Type B pancreatic cell (in vitro differentiated cells): ENCODE results near the gene LTF. TPM values are rescaled to one million over a fixed set of nuclear protein-coding genes. Genes with fewer than 3 reads are reported as not detected.

Experiments
- DNase-seq: peaks from one replicate; pipeline ENCODE4 v3.0.0; 2021; ENCODE audit warnings: mixed read lengths; ENCODE audit not compliant: unreplicated experiment; ENCODE audit errors: extremely low spot score
- H3K27ac Mint-ChIP-seq: 2 replicates; pipeline ENCODE4 v1.8.0; 2021; ENCODE audit warnings: mild to moderate bottlenecking, mixed read lengths
- H3K27me3 Mint-ChIP-seq: 2 replicates; pipeline ENCODE4 v1.8.0; 2021; ENCODE audit warnings: mixed read lengths
- H3K36me3 Mint-ChIP-seq: 2 replicates; pipeline ENCODE4 v1.8.0; 2021; ENCODE audit warnings: mixed read lengths
- H3K4me1 Mint-ChIP-seq: one replicate; pipeline ENCODE4 v1.8.0; 2021; ENCODE audit warnings: mixed read lengths; ENCODE audit not compliant: unreplicated experiment
- H3K4me3 Mint-ChIP-seq: 2 replicates; pipeline ENCODE4 v1.8.0; 2021; ENCODE audit warnings: mild to moderate bottlenecking, mixed read lengths
- H3K9me3 Mint-ChIP-seq: 2 replicates; pipeline ENCODE4 v1.8.0; 2021; ENCODE audit warnings: mixed read lengths
- total RNA-seq: library from RNA; stranded (reverse); gene quantifications from 2 replicates; pipeline ENCODE4 v1.2.1, GENCODE V29; 2021; ENCODE audit warnings: low replicate concordance
- TF ChIP-seq, protein P1 (sequence below): fragments of 200-600 bp; sonication (generic); conservative IDR thresholded peaks from 2 replicates; pipeline ENCODE4 v1.5.0; 2021; ENCODE audit warnings: antibody characterized with exemption, mild to moderate bottlenecking

The LTF gene
- total RNA-seq, 1 donor from 2014 or later: not detected

DNA sequence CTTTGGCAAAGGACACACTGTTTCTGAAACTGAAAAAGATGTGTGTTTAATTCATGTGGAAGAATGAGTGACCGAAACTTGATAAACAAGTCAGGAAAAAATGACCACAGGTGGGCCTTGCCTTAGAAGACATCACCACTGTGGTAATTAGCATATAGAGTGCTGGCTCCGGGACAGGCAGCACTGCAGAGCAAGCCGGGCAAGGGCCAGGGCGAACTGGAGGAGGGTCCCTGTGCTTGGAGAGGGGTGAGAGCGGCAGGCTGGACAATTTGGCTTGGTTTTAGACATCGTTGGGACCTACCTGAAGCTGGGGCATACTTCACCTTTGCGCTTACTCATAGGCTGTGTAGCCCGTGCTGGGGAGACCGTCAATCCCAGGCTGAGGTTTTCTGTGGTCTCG is 41.2 kb upstream of the LTF start:
- no peaks in the 10 kb centered on the region for H3K36me3 Mint-ChIP-seq
- H3K9me3 Mint-ChIP-seq: no peaks in the 10 kb centered on the region
- H3K4me1 Mint-ChIP-seq: peaks cover 20% of the 10 kb centered on the region
- DNase-seq: no peak
- peaks cover 4% of the 10 kb centered on the region for H3K27me3 Mint-ChIP-seq
- no peak overlapping the region for H3K4me3 Mint-ChIP-seq
- no peak overlapping the region for H3K27ac Mint-ChIP-seq
- TF ChIP-seq, protein P1, sequence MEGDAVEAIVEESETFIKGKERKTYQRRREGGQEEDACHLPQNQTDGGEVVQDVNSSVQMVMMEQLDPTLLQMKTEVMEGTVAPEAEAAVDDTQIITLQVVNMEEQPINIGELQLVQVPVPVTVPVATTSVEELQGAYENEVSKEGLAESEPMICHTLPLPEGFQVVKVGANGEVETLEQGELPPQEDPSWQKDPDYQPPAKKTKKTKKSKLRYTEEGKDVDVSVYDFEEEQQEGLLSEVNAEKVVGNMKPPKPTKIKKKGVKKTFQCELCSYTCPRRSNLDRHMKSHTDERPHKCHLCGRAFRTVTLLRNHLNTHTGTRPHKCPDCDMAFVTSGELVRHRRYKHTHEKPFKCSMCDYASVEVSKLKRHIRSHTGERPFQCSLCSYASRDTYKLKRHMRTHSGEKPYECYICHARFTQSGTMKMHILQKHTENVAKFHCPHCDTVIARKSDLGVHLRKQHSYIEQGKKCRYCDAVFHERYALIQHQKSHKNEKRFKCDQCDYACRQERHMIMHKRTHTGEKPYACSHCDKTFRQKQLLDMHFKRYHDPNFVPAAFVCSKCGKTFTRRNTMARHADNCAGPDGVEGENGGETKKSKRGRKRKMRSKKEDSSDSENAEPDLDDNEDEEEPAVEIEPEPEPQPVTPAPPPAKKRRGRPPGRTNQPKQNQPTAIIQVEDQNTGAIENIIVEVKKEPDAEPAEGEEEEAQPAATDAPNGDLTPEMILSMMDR: no peak

DNA sequence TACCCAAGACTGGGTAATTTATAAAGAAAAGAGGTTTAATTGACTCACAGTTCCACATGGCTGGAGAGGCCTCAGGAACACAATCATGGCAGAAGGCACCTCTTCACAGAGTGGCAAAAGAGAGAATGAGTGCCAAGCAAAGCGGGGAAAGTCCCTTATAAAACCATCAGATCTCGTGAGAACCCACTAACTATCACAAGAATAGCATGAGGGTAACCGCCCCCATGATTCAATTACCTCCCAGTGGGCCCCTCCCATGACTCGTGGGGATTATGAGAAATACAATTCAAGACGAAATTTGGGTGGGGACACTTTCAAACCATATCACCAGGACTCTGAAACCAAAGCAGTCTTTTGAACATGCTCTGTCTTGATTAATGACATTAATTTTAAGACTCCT is 40.1 kb upstream of the LTF start:
- no peaks in the 10 kb centered on the region for H3K36me3 Mint-ChIP-seq
- TF ChIP-seq, protein P1: no peak
- no peak for DNase-seq
- peaks cover 20% of the 10 kb centered on the region for H3K4me1 Mint-ChIP-seq
- H3K27me3 Mint-ChIP-seq: peaks cover 4% of the 10 kb centered on the region
- H3K27ac Mint-ChIP-seq: no peak overlapping the region
- no peak overlapping the region for H3K4me3 Mint-ChIP-seq
- H3K9me3 Mint-ChIP-seq: no peaks in the 10 kb centered on the region

DNA sequence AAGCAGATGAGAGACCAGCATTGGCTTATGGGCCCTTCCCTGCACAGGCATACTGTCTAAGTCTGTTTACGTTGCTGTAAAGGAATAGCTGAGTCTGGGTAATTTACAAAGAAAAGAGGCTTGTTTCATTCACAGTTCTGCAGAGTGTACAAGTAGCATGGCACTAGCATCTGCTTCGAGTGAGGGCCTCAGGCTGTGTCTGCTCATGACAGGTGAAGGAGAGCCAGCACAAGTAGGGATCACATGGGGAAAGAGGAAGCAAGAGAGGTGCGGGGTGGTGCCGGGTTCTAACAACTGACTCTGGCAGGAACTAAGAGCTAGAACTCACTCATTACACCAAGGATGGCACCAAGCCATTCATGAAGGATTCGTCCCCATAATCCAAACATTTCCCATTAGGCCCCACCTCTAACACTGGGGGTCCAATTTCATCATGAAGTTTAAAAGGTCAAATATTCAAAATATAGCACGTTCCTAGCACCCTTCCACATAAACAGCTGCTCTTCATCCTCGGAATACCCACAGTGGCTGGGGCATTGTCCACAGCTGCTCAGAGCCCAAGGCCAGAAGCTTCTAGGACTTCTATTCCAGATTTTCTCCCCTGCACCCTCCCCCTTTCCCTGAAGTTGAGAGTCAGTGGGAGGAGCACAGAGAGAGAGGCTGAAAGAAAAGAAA is 38.6 kb upstream of the LTF start:
- no peaks in the 10 kb centered on the region for H3K9me3 Mint-ChIP-seq
- no peaks in the 10 kb centered on the region for H3K36me3 Mint-ChIP-seq
- H3K4me1 Mint-ChIP-seq: peaks cover 20% of the 10 kb centered on the region
- H3K27ac Mint-ChIP-seq: no peak overlapping the region
- peaks cover 4% of the 10 kb centered on the region for H3K27me3 Mint-ChIP-seq
- DNase-seq: peak; percentile 48
- TF ChIP-seq, protein P1: no peak
- no peak overlapping the region for H3K4me3 Mint-ChIP-seq

DNA sequence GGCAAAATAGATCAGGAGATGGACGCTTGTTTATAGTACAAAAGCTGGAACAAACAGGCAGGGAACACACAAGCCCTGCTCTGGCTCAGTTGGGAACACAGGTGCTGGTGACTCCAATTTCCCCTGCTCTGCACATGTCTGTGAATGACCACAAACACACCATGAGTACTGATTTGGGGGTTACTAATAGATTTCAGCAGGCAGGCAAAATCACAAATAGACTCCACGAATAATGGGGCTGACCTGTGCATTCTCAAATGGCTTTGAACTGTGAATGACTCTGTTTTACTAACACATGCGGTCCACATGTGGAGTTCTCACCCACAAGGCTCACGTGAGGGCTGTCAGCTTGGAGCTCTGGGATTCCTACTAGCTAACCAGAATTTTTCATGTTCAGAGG is 37.0 kb upstream of the LTF start:
- H3K27me3 Mint-ChIP-seq: peaks cover 3% of the 10 kb centered on the region
- H3K4me1 Mint-ChIP-seq: peaks cover 20% of the 10 kb centered on the region
- no peaks in the 10 kb centered on the region for H3K9me3 Mint-ChIP-seq
- H3K27ac Mint-ChIP-seq: no peak overlapping the region
- no peaks in the 10 kb centered on the region for H3K36me3 Mint-ChIP-seq
- no peak for DNase-seq
- H3K4me3 Mint-ChIP-seq: no peak overlapping the region
- TF ChIP-seq, protein P1: no peak

DNA sequence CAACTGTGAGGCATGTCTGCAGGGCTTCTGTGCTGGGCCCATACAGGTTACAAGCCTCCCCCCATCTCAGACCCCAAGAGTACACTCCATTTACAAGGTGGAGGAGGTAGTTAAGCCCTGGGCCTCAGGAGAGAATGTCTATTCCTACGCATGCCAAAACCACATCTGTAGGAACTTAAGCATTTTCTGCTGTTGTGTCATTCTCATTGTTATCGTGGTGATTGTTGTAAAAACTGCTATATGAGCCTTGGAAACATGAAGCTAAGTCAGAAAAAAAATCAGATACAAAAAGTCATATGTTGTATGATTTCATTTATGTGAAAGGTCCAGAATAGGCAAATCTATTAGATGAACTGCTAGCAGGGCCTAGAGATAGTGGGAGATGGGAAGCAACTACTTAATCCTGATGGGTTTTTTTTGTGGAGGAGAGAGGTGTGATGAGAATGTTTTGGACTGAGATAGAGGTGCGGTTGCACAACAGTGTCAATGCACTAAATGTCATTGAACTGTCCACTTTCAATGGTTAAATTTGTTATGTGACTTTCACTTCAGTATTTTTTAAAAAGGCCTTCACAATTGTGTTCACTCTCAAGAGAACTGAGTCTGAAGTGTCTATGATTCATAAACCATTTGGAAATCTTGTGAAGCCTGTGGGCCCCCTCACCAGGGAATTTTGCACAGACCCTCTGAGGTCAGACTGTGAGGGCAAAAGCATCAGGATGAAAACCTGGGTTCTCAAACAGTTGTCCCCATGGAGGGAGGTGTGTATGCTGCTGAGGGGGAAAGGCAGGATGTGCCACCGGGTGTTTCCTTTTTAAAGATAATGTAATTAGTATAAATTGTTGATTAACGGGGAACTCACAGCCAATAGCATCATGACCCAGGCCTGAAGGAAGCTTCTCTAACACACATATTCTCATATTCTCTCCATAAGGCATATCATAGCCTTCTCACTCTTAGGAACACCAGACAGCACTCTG is 36.2 kb upstream of the LTF start:
- Mint-ChIP-seq H3K9me3 (no peaks in the 10 kb centered on the region), H3K4me1 (peaks cover 20% of the 10 kb centered on the region), H3K4me3 (no peak overlapping the region), H3K27ac (no peak overlapping the region), H3K27me3 (no peaks in the 10 kb centered on the region), H3K36me3 (peaks cover 2% of the 10 kb centered on the region)
- no peak for DNase-seq
- TF ChIP-seq, protein P1: no peak
